ENCODE data around the gene KCNQ1. TPM values are rescaled to one million over a fixed set of nuclear protein-coding genes. Genes with fewer than 3 reads are reported as not detected.

KCNQ1 gene
- total and polyA plus RNA-seq, 12 donors = 11.0 to 447 (median 320) TPM

GRCh38 chr11:2874963-2875362, 430.2 kb downstream of the KCNQ1 start:
- Histone ChIP-seq H3K4me1 (replicated peaks in 1 of 2) (peaks cover 0 to 7% of the 10 kb centered on the region in 2 donors), H3K27ac (no peak overlapping the region), H3K9me3 (replicated peaks in 1 of 3) (no peaks in the 10 kb centered on the region), H3K27me3 (peaks cover 10% of the 10 kb centered on the region), H3K4me3 (no peak overlapping the region), H3K36me3 (replicated peaks in 1 of 2) (no peaks in the 10 kb centered on the region)
- WGBS, 4 donors = 89 to 96% (median 95%) methylated on average over 7 to 10 of the region's 10 CpGs
- TF ChIP-seq POLR2A (IDR thresholded peaks at IDR 0.05) (no peak), CTCF (IDR thresholded peaks at IDR 0.05) (no peak)
- intact Hi-C loops (cut with DNase I) = no loop called here
- DNase-seq = no peak

GRCh38 chr11:2877474-2877873, 432.7 kb downstream of the KCNQ1 start:
- no peaks in the 10 kb centered on the region for H3K36me3 ChIP-seq (replicated peaks in 1 of 2)
- no peaks in the 10 kb centered on the region for H3K9me3 ChIP-seq (replicated peaks in 1 of 3)
- WGBS, 4 donors = 82 to 95% (median 91%) methylated on average over 6 of the region's 6 CpGs
- DNase-seq = no peak
- H3K27ac ChIP-seq = no peak overlapping the region
- no peaks in the 10 kb centered on the region for H3K27me3 ChIP-seq
- H3K4me3 ChIP-seq = no peak overlapping the region
- TF ChIP-seq CTCF (IDR thresholded peaks at IDR 0.05) = no peak
- no peak for TF ChIP-seq POLR2A (IDR thresholded peaks at IDR 0.05)
- H3K4me1 ChIP-seq (replicated peaks in 1 of 2) = peaks cover 0 to 1% of the 10 kb centered on the region in 2 donors
- intact Hi-C loops (cut with DNase I) = no loop called here

- 95 to 100% (median 97%) methylated on average over 7 to 8 of the region's 8 CpGs for WGBS, 4 donors
- no peak for DNase-seq
- H3K36me3 ChIP-seq (replicated peaks in 1 of 2) = no peaks in the 10 kb centered on the region
- H3K27me3 ChIP-seq = no peaks in the 10 kb centered on the region
- H3K27ac ChIP-seq = no peak overlapping the region
- peaks cover 0 to 14% of the 10 kb centered on the region in 2 donors for H3K4me1 ChIP-seq (replicated peaks in 1 of 2)
- TF ChIP-seq POLR2A (IDR thresholded peaks at IDR 0.05) (no peak), CTCF (IDR thresholded peaks at IDR 0.05) (no peak)
- H3K4me3 ChIP-seq = no peak overlapping the region
- no peaks in the 10 kb centered on the region for H3K9me3 ChIP-seq (replicated peaks in 1 of 3)
- intact Hi-C loops (cut with DNase I) = no loop called here
Observed at GRCh38 chr11:2878782-2879181, 434.0 kb downstream of the KCNQ1 start.

GRCh38 chr11:2880646-2881045, 435.8 kb downstream of the KCNQ1 start:
- no peaks in the 10 kb centered on the region for H3K36me3 ChIP-seq (replicated peaks in 1 of 2)
- no peak overlapping the region for H3K4me3 ChIP-seq
- no peaks in the 10 kb centered on the region for H3K27me3 ChIP-seq
- no peak for TF ChIP-seq POLR2A (IDR thresholded peaks at IDR 0.05)
- TF ChIP-seq CTCF (IDR thresholded peaks at IDR 0.05) = no peak
- no peak for DNase-seq
- intact Hi-C loops (cut with DNase I) = loop anchor here (10.0 kb wide), 2 partner anchors 166 to 186 kb away; partner anchors contain the start of gene KCNQ1OT1 (in 1 of the 2)
- no peaks in the 10 kb centered on the region for H3K9me3 ChIP-seq (replicated peaks in 1 of 3)
- 78 to 88% (median 86%) methylated on average over 6 to 7 of the region's 7 CpGs for WGBS, 4 donors
- peak overlapping the region in 1 of 5 donors; percentile 26 for H3K27ac ChIP-seq
- peaks cover 6 to 20% of the 10 kb centered on the region in 2 donors for H3K4me1 ChIP-seq (replicated peaks in 1 of 2)

All from adrenal gland (tissue), 12 donors.